A673 (cell line): ENCODE measurements around the gene CSF2RB. TPM values are rescaled to one million over a fixed set of nuclear protein-coding genes. Genes with fewer than 3 reads are reported as not detected.

Source experiments
- BruUV-seq: library from RNA; stranded (reverse); fragments of 400-500 nt; replicated peaks from 2 replicates; lab custom pipeline; 2021; lab: Mats Ljungman, UMichigan
- CTCF ChIA-PET: fragments of 300-600 bp; sonication (Branson Sonifier 250); formaldehyde crosslinking; loops from one replicate; lab custom pipeline; 2022; ENCODE audit warnings: antibody characterized with exemption; lab: Charles Lee
- POLR2A ChIA-PET: fragments of 300-600 bp; sonication (Branson Sonifier 250); formaldehyde crosslinking; loops from one replicate; lab custom pipeline; 2022; ENCODE audit warnings: antibody characterized with exemption; ENCODE audit not compliant: low non-redundant PET; lab: Charles Lee
- DNase-seq: peaks from one replicate; pipeline ENCODE4 v3.0.0-alpha.2; 2015; ENCODE audit warnings: low spot score
- H3K27ac ChIP-seq: fragments of 200-600 bp; sonication (generic); 2 replicates; pipeline ENCODE4 v1.5.1; 2016; ENCODE audit warnings: mixed run types, low read depth, mild to moderate bottlenecking, mixed read lengths, antibody characterized with exemption, low read length; ENCODE audit not compliant: poor library complexity, severe bottlenecking
- H3K27me3 ChIP-seq: fragments of 200-600 bp; sonication (generic); replicated peaks from 2 replicates; pipeline ENCODE4 v1.6.1; 2017; ENCODE audit warnings: mixed run types, low read depth, mild to moderate bottlenecking, mixed read lengths, antibody characterized with exemption, low read length; ENCODE audit not compliant: insufficient read depth, poor library complexity
- H3K36me3 ChIP-seq: fragments of 200-600 bp; sonication (generic); 2 replicates; pipeline ENCODE4 v1.6.1; 2016; ENCODE audit warnings: mixed run types, mild to moderate bottlenecking, mixed read lengths, antibody characterized with exemption, low read length; ENCODE audit not compliant: insufficient read depth, poor library complexity, severe bottlenecking
- H3K4me1 ChIP-seq: fragments of 200-600 bp; sonication (generic); 2 replicates; pipeline ENCODE4 v1.6.1; 2017; ENCODE audit warnings: mixed run types, mild to moderate bottlenecking, mixed read lengths, antibody characterized with exemption, low read length; ENCODE audit not compliant: insufficient read depth, poor library complexity, severe bottlenecking
- H3K4me3 ChIP-seq: fragments of 200-600 bp; sonication (generic); 2 replicates; pipeline ENCODE4 v1.5.1; 2016; ENCODE audit warnings: low read depth, mixed run types, mild to moderate bottlenecking, mixed read lengths, low read length; ENCODE audit not compliant: poor library complexity, severe bottlenecking
- H3K9me3 ChIP-seq: fragments of 200-600 bp; sonication (generic); 2 replicates; pipeline ENCODE4 v1.6.1; 2016; ENCODE audit warnings: mixed run types, low read depth, mild to moderate bottlenecking, mixed read lengths, antibody characterized with exemption, low read length; ENCODE audit not compliant: poor library complexity, severe bottlenecking
- EZH2 ChIP-seq: fragments of 200-600 bp; sonication (generic); IDR thresholded peaks from 2 replicates; pipeline ENCODE4 v1.6.1; 2017; ENCODE audit warnings: borderline replicate concordance, low read depth, mild to moderate bottlenecking, mixed read lengths, antibody characterized with exemption, low read length; ENCODE audit not compliant: poor library complexity, severe bottlenecking
- intact Hi-C: fragments of 100-400 bp; cut with micrococcal nuclease; formaldehyde crosslinking; loops from one replicate; pipeline ENCODE4 v1.10.0; 2022; ENCODE audit not compliant: unreplicated experiment
- total RNA-seq: library from RNA; stranded (reverse); gene quantifications from 2 replicates; pipeline ENCODE4 v1.2.3, GENCODE V29; 2021
- TF ChIP-seq, protein P1 (sequence below): fragments of 300-800, 200-600 bp; sonication (generic); conservative IDR thresholded peaks from 2 replicates; pipeline ENCODE4 v1.5.1; 2017; ENCODE audit warnings: low read depth, mild to moderate bottlenecking, antibody characterized with exemption, low read length, moderate library complexity, mixed read lengths

The CSF2RB gene
- total RNA-seq, 1 experiment from 2014 or later, result not detected

DNA sequence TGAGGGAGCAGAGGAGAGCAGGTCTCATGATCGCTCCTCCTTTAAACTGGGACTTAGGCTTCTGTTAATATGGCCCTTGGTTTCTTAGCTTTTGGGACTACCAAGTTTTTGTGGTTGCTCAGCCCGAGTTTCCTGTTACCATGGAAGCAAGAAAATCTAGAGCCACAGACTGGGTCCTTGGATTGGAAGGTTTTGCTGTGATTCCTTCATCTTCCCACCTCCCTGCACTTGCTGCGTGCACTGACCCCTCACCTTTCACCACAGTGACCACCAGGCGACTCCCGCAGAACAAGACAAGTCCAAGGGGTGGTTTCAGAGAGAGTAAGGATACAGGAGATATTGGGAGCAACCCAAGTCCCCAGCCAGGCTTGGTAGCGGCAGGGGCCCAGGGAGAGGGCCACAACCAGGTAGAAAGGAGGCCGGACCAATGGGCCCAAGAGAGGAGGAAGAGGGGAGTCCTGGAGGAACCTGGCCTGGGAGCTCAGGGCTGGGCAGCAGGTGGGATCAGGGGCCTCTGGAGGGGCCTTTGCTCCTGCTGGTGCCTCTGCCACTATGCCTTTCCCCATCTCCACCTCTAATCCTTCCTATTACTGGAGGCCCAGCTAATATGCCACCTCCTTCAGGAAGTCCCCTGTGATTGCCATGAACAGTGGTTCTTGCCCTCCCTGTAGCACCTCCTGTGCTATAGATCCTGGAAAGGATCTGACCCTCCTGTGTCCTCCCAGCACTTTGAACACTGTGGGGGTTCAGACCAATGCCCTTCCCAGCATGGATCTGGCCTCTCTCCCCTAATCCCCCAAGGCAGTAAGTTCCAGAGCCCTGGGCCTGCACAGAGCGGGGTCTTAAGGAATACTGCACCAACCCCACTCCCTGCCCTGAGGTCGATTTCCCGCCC lies 21.2 kb downstream of the CSF2RB start:
- Histone ChIP-seq H3K4me1 (no peaks in the 10 kb centered on the region), H3K9me3 (no peaks in the 10 kb centered on the region), H3K4me3 (no peak overlapping the region), H3K27ac (no peak overlapping the region), H3K27me3 (peaks cover 16% of the 10 kb centered on the region), H3K36me3 (no peaks in the 10 kb centered on the region)
- POLR2A ChIA-PET, result no interaction called here
- intact Hi-C loops, result no loop called here
- no peak for DNase-seq
- no peak for TF ChIP-seq EZH2
- TF ChIP-seq, protein P1, sequence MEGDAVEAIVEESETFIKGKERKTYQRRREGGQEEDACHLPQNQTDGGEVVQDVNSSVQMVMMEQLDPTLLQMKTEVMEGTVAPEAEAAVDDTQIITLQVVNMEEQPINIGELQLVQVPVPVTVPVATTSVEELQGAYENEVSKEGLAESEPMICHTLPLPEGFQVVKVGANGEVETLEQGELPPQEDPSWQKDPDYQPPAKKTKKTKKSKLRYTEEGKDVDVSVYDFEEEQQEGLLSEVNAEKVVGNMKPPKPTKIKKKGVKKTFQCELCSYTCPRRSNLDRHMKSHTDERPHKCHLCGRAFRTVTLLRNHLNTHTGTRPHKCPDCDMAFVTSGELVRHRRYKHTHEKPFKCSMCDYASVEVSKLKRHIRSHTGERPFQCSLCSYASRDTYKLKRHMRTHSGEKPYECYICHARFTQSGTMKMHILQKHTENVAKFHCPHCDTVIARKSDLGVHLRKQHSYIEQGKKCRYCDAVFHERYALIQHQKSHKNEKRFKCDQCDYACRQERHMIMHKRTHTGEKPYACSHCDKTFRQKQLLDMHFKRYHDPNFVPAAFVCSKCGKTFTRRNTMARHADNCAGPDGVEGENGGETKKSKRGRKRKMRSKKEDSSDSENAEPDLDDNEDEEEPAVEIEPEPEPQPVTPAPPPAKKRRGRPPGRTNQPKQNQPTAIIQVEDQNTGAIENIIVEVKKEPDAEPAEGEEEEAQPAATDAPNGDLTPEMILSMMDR, result no peak
- CTCF ChIA-PET, result no interaction called here
- no TSS peak for BruUV-seq

GRCh38 chr22:36935313-36935610 lies 21.8 kb downstream of the CSF2RB start:
- CTCF ChIA-PET, result no interaction called here
- Histone ChIP-seq H3K36me3 (no peaks in the 10 kb centered on the region), H3K9me3 (no peaks in the 10 kb centered on the region), H3K4me3 (no peak overlapping the region), H3K27ac (no peak overlapping the region), H3K4me1 (no peaks in the 10 kb centered on the region), H3K27me3 (peaks cover 11% of the 10 kb centered on the region)
- POLR2A ChIA-PET, result no interaction called here
- no peak for DNase-seq
- intact Hi-C loops, result no loop called here
- no TSS peak for BruUV-seq
- TF ChIP-seq, protein P1, result no peak
- no peak for TF ChIP-seq EZH2

GRCh38 chr22:36935694-36936093 lies 22.3 kb downstream of the CSF2RB start:
- DNase-seq, result no peak
- intact Hi-C loops, result no loop called here
- POLR2A ChIA-PET, result no interaction called here

More at GRCh38 chr22:36935694-36936093, 22.3 kb downstream of the CSF2RB start:
- H3K9me3 ChIP-seq, result no peaks in the 10 kb centered on the region
- H3K4me1 ChIP-seq, result no peaks in the 10 kb centered on the region
- CTCF ChIA-PET, result no interaction called here
- no peaks in the 10 kb centered on the region for H3K36me3 ChIP-seq
- no TSS peak for BruUV-seq
- no peak for TF ChIP-seq EZH2
- TF ChIP-seq, protein P1, result no peak
- peaks cover 8% of the 10 kb centered on the region for H3K27me3 ChIP-seq
- H3K4me3 ChIP-seq, result no peak overlapping the region
- H3K27ac ChIP-seq, result no peak overlapping the region
